GM12874 (cell line): ENCODE data around the gene OR2AG1.

Source experiments
- TF ChIP-seq, protein P1 (sequence below): IDR thresholded peaks from 2 replicates; pipeline ENCODE4 v1.5.1; 2011; ENCODE audit warnings: low read depth, mild to moderate bottlenecking, control low read depth, low read length, moderate library complexity; ENCODE audit not compliant: insufficient read depth

OR2AG1 gene

GRCh38 chr11:6755953-6756347 is 26.9 kb upstream of the OR2AG1 start:
- TF ChIP-seq, protein P1, sequence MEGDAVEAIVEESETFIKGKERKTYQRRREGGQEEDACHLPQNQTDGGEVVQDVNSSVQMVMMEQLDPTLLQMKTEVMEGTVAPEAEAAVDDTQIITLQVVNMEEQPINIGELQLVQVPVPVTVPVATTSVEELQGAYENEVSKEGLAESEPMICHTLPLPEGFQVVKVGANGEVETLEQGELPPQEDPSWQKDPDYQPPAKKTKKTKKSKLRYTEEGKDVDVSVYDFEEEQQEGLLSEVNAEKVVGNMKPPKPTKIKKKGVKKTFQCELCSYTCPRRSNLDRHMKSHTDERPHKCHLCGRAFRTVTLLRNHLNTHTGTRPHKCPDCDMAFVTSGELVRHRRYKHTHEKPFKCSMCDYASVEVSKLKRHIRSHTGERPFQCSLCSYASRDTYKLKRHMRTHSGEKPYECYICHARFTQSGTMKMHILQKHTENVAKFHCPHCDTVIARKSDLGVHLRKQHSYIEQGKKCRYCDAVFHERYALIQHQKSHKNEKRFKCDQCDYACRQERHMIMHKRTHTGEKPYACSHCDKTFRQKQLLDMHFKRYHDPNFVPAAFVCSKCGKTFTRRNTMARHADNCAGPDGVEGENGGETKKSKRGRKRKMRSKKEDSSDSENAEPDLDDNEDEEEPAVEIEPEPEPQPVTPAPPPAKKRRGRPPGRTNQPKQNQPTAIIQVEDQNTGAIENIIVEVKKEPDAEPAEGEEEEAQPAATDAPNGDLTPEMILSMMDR = no peak

DNA sequence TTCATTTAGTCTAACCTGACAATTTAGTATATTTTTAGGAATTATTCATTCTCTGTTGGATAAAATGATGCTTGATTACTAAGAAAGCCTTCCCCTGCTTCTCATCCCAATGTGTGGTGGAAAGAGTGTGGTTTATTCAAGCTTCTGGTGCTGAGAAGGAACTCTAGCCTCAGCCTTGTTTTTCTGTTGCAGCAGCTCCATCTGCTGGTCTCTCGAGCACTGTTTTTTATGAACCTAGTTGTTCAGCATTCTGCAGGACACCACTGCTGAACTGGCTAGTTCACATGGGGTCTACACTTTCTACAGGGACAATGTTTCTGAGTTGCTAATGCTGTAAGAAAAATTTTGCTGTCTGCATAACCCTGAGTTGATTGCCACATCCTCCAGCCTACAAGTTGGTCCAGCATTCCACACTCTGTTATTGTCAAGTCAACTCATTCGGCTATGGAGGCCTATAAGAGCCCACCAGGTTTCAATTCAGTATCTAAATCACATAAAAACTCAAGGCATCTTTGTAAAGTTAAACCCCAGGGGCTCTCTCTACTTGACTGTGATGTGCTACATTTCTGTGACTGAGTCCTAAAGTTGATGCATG is 25.4 kb upstream of the OR2AG1 start:
- TF ChIP-seq, protein P1 = peak; percentile 65

- TF ChIP-seq, protein P1 = no peak
Observed at GRCh38 chr11:6771926-6772893, 10.6 kb upstream of the OR2AG1 start, which contains the start of gene OR2AG2. OR2AG2 (minus strand) TSS chr11:6771976; CDS start chr11:6768957, 3,019 bp downstream.

GRCh38 chr11:6778518-6778917 is 4.3 kb upstream of the OR2AG1 start:
- TF ChIP-seq, protein P1 = no peak

GRCh38 chr11:6780829-6781228 is 2.0 kb upstream of the OR2AG1 start:
- TF ChIP-seq, protein P1 = no peak

GRCh38 chr11:6790546-6790945 is 7.7 kb downstream of the OR2AG1 start:
- TF ChIP-seq, protein P1 = no peak

DNA sequence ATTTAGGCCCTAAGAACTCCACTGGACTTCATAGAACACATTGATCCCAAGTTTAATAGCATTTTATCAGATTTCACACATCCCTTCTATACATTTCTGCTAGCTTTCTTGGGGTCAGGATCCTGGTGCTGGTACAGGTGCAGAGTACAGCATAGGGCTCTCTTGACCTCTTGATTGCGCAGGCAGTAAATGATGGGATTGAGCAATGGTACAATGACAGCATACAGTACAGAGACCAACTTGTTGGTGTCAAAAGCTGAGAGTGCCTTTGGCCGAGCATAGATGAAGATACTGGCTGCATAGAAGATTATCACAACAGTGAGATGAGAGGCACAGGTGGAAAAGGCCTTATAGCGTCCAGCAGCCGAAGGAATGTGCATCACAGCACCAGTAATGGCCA is 11.8 kb downstream of the OR2AG1 start:
- TF ChIP-seq, protein P1 = no peak
